SH-SY5Y (cell line): ENCODE measurements around the gene NOVA2.

Experiments
- GATA2 ChIP-seq: IDR thresholded peaks from 2 replicates; pipeline ENCODE4 v1.6.1; 2011; ENCODE audit warnings: mild to moderate bottlenecking, low read depth, low read length
- GATA3 ChIP-seq: IDR thresholded peaks from 2 replicates; pipeline ENCODE4 v1.6.1; 2011; ENCODE audit warnings: low read depth, mild to moderate bottlenecking, low read length, moderate library complexity

DNA sequence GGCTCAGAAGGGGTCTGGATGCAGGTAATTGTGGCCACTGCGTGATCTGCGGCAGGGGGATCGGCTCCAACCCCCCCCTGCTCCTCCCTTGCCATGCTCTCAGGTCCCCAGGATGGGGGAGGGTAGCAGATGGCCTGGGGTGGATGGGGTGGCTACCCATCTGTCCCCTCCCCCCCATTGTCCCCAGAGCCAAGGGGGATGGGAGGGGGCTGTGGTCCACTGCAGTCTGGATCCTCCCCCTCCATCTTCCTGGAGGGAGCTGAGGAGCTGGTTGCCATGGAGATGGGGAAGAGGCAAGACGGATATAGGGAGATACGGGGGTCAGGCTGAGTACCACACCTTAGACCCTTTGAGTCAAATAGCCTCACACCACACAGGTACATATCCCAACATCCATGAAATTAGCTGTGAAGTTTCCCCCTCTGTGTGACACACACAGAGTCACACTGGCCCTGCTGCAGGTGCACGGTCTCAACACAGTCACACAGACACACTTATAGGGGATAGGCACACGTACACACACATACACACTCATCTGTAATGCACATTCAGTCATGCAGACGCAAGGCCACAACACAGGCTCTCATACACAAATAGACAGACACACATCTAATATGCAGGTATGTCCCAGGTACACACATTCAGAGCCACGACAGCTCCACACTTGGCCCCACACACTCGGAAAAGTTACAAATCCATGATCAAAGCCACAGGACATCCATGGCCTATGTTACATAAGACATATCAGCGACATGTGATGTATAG, 1.8 kb upstream of the NOVA2 start:
- TF ChIP-seq GATA2 (no peak), GATA3 (no peak)
